Adrenal gland (tissue), 12 donors: Measurements from ENCODE around the gene HIF1AN. TPM values are rescaled to one million over a fixed set of nuclear protein-coding genes. Genes with fewer than 3 reads are reported as not detected.
A peak's percentile ranks its signal among the peaks of the same experiment; 100 is the strongest.

ENCODE experiments used
- DNase-seq, 7 donors: peaks; one replicate each; pipeline ENCODE4 v3.0.0-alpha.2; 2019 to 2020
- H3K27ac ChIP-seq, 5 donors: fragments of 200-600 bp; sonication (generic) in 4 of 5; 1 replicate in 3 of 5; 2 replicates in 2 of 5; pipeline versions ENCODE4 v1.5.1 to v1.8.0; 2016 to 2020; ENCODE audit warnings: mild to moderate bottlenecking in 1 of 5
- H3K27me3 ChIP-seq: fragments of 200-600 bp; 2 replicates; pipeline ENCODE4 v1.8.0; 2021
- H3K36me3 ChIP-seq, 2 donors: fragments of 200-600 bp; replicated peaks in 1 of 2; 1 replicate in 1 of 2; 2 replicates in 1 of 2; pipeline versions ENCODE4 v1.5.1 to v1.8.0; 2018 to 2022
- H3K4me1 ChIP-seq, 2 donors: fragments of 200-600 bp; replicated peaks in 1 of 2; 1 replicate in 1 of 2; 2 replicates in 1 of 2; pipeline versions ENCODE4 v1.5.1 to v1.8.0; 2018 to 2021
- H3K4me3 ChIP-seq, 4 donors: fragments of 200-600 bp; sonication (generic) in 3 of 4; one replicate each; pipeline ENCODE4 v1.5.1; 2016 to 2018
- H3K9me3 ChIP-seq, 3 donors: fragments of 200-600 bp; sonication (generic) in 1 of 3; replicated peaks in 1 of 3; 1 replicate in 2 of 3; 2 replicates in 1 of 3; pipeline versions ENCODE4 v1.5.1 to v1.8.0; 2016 to 2021
- POLR2A ChIP-seq, 2 donors: fragments of 450-650 bp; IDR thresholded peaks; one replicate each; pipeline ENCODE4 v1.6.1; 2017; ENCODE audit warnings: antibody characterized with exemption in 2 of 2, mild to moderate bottlenecking in 2 of 2, moderate library complexity in 1 of 2
- whole genome bisulfite sequencing, 4 donors: extraction: QIAGEN DNeasy Blood & Tissue Kit in 2 of 4; methylation state at CpG; one replicate each; pipeline versions ENCODE4 v1.1.5 to v1.1.7; 2013 to 2017; 5-methylcytosine and 5-hydroxymethylcytosine counted together
- intact Hi-C, 2 donors: fragments of 100-400 bp; cut with DNase I; formaldehyde crosslinking; loops; one replicate each; pipeline versions ENCODE4 v1.14.1 to v1.15.0; 2022 to 2023
- polyA plus RNA-seq, 3 donors: library from polyadenylated mRNA; stranded (reverse); fragments of 200-250 nt in 2 of 3; fragments of 350-450 nt in 1 of 3; fragmentation: Illumina TruSeq in 1 of 3; extraction: RNeasy Lipid Tissue Mini Kit (QIAGEN cat#74804) in 1 of 3; gene quantifications; one replicate each; pipeline ENCODE4 v1.2.3, GENCODE V29; 2013 to 2014
- total RNA-seq, 9 donors: library from RNA; depleted of rRNA in 4 of 9; stranded (reverse); fragments of >200 nt in 4 of 9; fragments of 120-200 nt in 1 of 9; fragmentation: NEBNext Ultra II Directional in 1 of 9; extraction: Animal tissue kit (Norgen Biotek cat#: 25700) in 1 of 9; gene quantifications; one replicate each; pipeline versions ENCODE4 v1.1.0 to v1.2.4, GENCODE V29; 2013 to 2023
- TF ChIP-seq, protein P1 (sequence below), 6 experiments: fragments of 450-650 bp in 4 of 6; fragments of 200-600 bp in 2 of 6; sonication (generic) in 1 of 6; IDR thresholded peaks; 1 replicate in 5 of 6; 2 replicates in 1 of 6; pipeline versions ENCODE4 v1.5.1 to v1.8.0; 2016 to 2021; ENCODE audit warnings: antibody characterized with exemption in 6 of 6, mild to moderate bottlenecking in 2 of 6, moderate library complexity in 1 of 6
- donor health status: healthy with polysubstance abuse.
- donor health status: Bipolar disorder and iron deficiency.
- donor health status: DM: yes; HTN: yes; CAD: no.
- donor health status: DM: no; HTN: no; CAD: no.
- donor health status: DM: no; HTN: no; CAD: no.
- donor health status: DM: yes; HTN: yes; CAD: no.

HIF1AN gene
- total and polyA plus RNA-seq, 12 donors: 6.7 to 46.4 (median 20.0) TPM

DNA sequence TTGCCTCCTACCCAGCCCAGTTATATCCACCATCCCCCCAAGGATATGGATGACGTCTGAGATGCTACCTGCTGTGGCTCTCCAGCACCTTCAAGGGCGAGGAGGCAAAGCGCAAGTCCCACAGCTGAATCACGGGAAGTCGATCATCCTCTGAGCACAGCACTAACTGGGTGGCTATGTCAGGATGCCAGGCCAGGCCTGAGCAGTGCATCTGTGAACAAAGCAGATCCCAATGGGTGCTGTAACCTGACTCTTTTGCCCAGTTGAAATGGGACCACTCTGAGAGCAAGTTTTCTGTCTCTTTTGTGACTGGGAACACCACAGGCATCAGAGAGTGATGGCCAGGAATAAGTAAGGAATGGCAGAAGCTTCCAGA, 28.4 kb upstream of the HIF1AN start:
- Histone ChIP-seq H3K4me1 (peaks cover 0 to 6% of the 10 kb centered on the region in 2 donors), H3K4me3 (no peak overlapping the region), H3K27ac (no peak overlapping the region), H3K36me3 (peaks cover 0 to 10% of the 10 kb centered on the region in 2 donors), H3K27me3 (no peaks in the 10 kb centered on the region), H3K9me3 (no peaks in the 10 kb centered on the region)
- WGBS, 4 donors: 90 to 98% (median 96%) methylated on average over 5 of the region's 5 CpGs
- intact Hi-C loops: loop anchor here in 1 of 2 donors (5.0 kb wide), 1 partner anchor 70 kb away; no protein-coding TSS in a partner anchor
- no peak for DNase-seq
- TF ChIP-seq, protein P1, sequence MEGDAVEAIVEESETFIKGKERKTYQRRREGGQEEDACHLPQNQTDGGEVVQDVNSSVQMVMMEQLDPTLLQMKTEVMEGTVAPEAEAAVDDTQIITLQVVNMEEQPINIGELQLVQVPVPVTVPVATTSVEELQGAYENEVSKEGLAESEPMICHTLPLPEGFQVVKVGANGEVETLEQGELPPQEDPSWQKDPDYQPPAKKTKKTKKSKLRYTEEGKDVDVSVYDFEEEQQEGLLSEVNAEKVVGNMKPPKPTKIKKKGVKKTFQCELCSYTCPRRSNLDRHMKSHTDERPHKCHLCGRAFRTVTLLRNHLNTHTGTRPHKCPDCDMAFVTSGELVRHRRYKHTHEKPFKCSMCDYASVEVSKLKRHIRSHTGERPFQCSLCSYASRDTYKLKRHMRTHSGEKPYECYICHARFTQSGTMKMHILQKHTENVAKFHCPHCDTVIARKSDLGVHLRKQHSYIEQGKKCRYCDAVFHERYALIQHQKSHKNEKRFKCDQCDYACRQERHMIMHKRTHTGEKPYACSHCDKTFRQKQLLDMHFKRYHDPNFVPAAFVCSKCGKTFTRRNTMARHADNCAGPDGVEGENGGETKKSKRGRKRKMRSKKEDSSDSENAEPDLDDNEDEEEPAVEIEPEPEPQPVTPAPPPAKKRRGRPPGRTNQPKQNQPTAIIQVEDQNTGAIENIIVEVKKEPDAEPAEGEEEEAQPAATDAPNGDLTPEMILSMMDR (IDR thresholded peaks at IDR 0.05): no peak
- no peak for TF ChIP-seq POLR2A (IDR thresholded peaks at IDR 0.05)

DNA sequence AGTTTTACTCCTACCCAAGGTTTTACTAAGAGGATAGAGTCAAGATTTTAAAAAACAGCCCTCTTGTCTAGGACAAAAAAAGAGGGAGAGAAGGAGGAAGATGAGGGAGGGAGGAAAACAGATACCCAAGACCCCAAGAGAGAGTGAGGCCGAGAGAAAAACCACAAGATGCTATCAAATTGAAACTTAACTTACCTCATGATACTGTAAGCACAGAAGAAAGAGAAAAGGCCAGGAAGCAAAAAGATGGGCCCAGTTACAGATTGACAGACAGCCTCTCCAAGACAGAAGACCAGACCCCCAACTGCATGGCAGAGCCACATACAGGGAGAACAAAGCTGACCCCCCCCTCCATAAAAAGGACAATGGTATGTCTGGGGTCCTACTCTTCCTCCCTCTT, 27.5 kb upstream of the HIF1AN start:
- Histone ChIP-seq H3K4me1 (peaks cover 0 to 6% of the 10 kb centered on the region in 2 donors), H3K27me3 (no peaks in the 10 kb centered on the region), H3K27ac (no peak overlapping the region), H3K9me3 (no peaks in the 10 kb centered on the region), H3K4me3 (no peak overlapping the region), H3K36me3 (peaks cover 0 to 6% of the 10 kb centered on the region in 2 donors)
- 56 to 62% (median 59%) methylated on average over 1 of the region's 1 CpG for WGBS, 4 donors
- no peak for DNase-seq
- intact Hi-C loops: loop anchor here in 1 of 2 donors (5.0 kb wide), 1 partner anchor 71 kb away; no protein-coding TSS in a partner anchor
- TF ChIP-seq, protein P1 (IDR thresholded peaks at IDR 0.05): no peak

DNA sequence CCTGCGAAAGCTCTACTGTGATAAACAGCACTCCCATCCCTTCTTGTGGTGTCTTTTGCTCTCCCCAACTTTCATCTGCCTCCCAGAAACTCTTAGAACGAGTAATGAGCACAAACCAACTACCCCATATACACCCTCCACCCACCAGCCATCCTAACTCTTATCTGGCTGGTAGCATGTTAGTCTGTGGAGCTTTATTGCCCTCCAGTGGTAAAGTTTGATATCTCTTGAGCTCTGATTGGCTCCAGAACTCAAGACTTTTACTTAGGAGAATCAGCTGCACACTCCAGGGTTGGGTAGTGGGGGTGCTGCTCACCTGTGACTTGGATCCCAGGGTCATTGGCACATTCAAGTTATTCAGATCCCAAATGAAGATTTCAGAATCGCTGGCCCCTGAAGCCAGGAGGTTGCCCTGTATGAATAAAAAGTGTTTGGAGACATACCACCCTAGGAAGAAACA, 27.0 kb upstream of the HIF1AN start:
- peaks cover 0 to 6% of the 10 kb centered on the region in 2 donors for H3K36me3 ChIP-seq
- WGBS, 4 donors: 47 to 58% (median 55%) methylated on average over 3 of the region's 3 CpGs

DNA sequence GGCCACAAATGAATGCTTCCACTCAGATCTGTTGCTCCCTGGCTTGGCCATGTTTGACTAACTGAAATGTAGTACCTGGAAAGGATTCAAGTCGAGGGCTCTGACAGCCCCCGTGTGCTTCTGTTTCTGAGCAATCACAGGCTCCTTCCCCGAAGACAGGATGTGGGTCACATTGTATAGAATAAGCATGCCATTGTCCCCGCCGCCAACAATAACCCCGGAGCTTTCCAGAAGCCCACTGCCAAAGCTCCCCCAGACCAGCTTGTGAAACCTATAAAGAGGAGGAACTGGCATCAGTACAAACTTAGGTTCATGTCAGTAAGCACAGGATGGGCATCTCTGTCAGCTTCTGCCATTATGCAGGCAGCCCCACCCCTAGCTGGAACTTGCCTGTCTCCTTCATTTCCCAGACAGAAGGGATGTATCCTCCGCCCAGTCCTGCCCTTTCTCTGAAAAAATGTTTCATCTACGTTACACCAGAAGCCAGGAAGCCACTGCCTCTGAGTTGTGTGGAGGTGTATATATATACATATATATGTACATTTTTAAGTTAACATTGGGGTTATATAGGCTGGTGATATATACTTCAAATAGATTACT, 26.4 kb upstream of the HIF1AN start:
- Histone ChIP-seq H3K4me3 (no peak overlapping the region), H3K27ac (no peak overlapping the region), H3K9me3 (no peaks in the 10 kb centered on the region), H3K4me1 (no peaks in the 10 kb centered on the region), H3K27me3 (no peaks in the 10 kb centered on the region), H3K36me3 (peaks cover 0 to 6% of the 10 kb centered on the region in 2 donors)
- DNase-seq: no peak
- intact Hi-C loops: loop anchor here in 1 of 2 donors (5.0 kb wide), 1 partner anchor 72 kb away; no protein-coding TSS in a partner anchor
- WGBS, 4 donors: 79 to 84% (median 82%) methylated on average over 8 of the region's 8 CpGs
- TF ChIP-seq POLR2A (IDR thresholded peaks at IDR 0.05): no peak
- TF ChIP-seq, protein P1 (IDR thresholded peaks at IDR 0.05): no peak

More for the DNA sequence above, 27.0 kb upstream of the HIF1AN start:
- peaks cover 0 to 5% of the 10 kb centered on the region in 2 donors for H3K4me1 ChIP-seq
- DNase-seq: peak in 1 of 7 donors; percentile 14
- no peak overlapping the region for H3K27ac ChIP-seq
- no peaks in the 10 kb centered on the region for H3K27me3 ChIP-seq
- H3K4me3 ChIP-seq: no peak overlapping the region
- TF ChIP-seq, protein P1 (IDR thresholded peaks at IDR 0.05): peak; percentile 30 to 77 (median 60)
- TF ChIP-seq POLR2A (IDR thresholded peaks at IDR 0.05): no peak
- intact Hi-C loops: loop anchor here in 1 of 2 donors (5.0 kb wide), 1 partner anchor 71 kb away; no protein-coding TSS in a partner anchor
- no peaks in the 10 kb centered on the region for H3K9me3 ChIP-seq
